Prostate gland (tissue), 2 donors: ENCODE data around the gene HDAC4. TPM values are rescaled to one million over a fixed set of nuclear protein-coding genes. Genes with fewer than 3 reads are reported as not detected.

Experiments
- DNase-seq: peaks from one replicate; pipeline ENCODE4 v3.0.0-alpha.2; 2019; ENCODE audit warnings: low spot score
- H3K27ac ChIP-seq, 2 donors: fragments of 200-600 bp; sonication (generic); 2 replicates each; pipeline ENCODE4 v1.5.1; 2017 to 2019
- H3K27me3 ChIP-seq: fragments of 200-600 bp; sonication (generic); replicated peaks from 2 replicates; pipeline ENCODE4 v1.5.1; 2019; ENCODE audit not compliant: insufficient read depth
- H3K36me3 ChIP-seq, 2 donors: fragments of 200-600 bp; sonication (generic); 1 replicate in 1 of 2; 2 replicates in 1 of 2; pipeline versions ENCODE4 v1.5.1 to v1.8.1; 2017 to 2019
- H3K4me1 ChIP-seq: fragments of 200-600 bp; sonication (generic); replicated peaks from 2 replicates; pipeline ENCODE4 v1.5.1; 2019
- H3K4me3 ChIP-seq, 2 donors: fragments of 200-600 bp; sonication (generic); 2 replicates each; pipeline ENCODE4 v1.5.1; 2017 to 2019
- H3K9me3 ChIP-seq: fragments of 200-600 bp; sonication (generic); 2 replicates; pipeline ENCODE4 v1.5.1; 2017
- POLR2A ChIP-seq: fragments of 450-650 bp; IDR thresholded peaks from one replicate; pipeline ENCODE4 v1.6.1; 2016; ENCODE audit warnings: antibody characterized with exemption, mild to moderate bottlenecking
- POLR2AphosphoS5 ChIP-seq: sonication (generic); formaldehyde crosslinking; IDR thresholded peaks from one replicate; pipeline ENCODE4 v1.6.1; 2017; ENCODE audit warnings: antibody characterized with exemption
- WGBS: methylation state at CpG from one replicate; pipeline ENCODE4 v1.1.5; 2018; 5-methylcytosine and 5-hydroxymethylcytosine counted together
- intact Hi-C: fragments of 100-400 bp; cut with DNase I; formaldehyde crosslinking; loops from one replicate; pipeline ENCODE4 v1.14.2; 2022
- total RNA-seq, 2 donors: library from RNA; depleted of rRNA; stranded (reverse); fragments of >200 nt; gene quantifications; one replicate each; pipeline ENCODE4 v1.1.0, GENCODE V29; 2016
- TF ChIP-seq, protein P1 (sequence below), 4 experiments: fragments of 200-600 bp in 2 of 4; fragments of 450-650 bp in 2 of 4; sonication (generic) in 2 of 4; IDR thresholded peaks; 1 replicate in 3 of 4; 2 replicates in 1 of 4; pipeline ENCODE4 v1.5.1; 2016 to 2019; ENCODE audit warnings: antibody characterized with exemption in 4 of 4, mild to moderate bottlenecking in 2 of 4, moderate library complexity in 2 of 4

Gene HDAC4
- total RNA-seq, 2 donors from 2014 or later: 41.8 to 44.2 TPM

- no peak for TF ChIP-seq POLR2AphosphoS5
- TF ChIP-seq, protein P1, sequence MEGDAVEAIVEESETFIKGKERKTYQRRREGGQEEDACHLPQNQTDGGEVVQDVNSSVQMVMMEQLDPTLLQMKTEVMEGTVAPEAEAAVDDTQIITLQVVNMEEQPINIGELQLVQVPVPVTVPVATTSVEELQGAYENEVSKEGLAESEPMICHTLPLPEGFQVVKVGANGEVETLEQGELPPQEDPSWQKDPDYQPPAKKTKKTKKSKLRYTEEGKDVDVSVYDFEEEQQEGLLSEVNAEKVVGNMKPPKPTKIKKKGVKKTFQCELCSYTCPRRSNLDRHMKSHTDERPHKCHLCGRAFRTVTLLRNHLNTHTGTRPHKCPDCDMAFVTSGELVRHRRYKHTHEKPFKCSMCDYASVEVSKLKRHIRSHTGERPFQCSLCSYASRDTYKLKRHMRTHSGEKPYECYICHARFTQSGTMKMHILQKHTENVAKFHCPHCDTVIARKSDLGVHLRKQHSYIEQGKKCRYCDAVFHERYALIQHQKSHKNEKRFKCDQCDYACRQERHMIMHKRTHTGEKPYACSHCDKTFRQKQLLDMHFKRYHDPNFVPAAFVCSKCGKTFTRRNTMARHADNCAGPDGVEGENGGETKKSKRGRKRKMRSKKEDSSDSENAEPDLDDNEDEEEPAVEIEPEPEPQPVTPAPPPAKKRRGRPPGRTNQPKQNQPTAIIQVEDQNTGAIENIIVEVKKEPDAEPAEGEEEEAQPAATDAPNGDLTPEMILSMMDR (IDR thresholded peaks at IDR 0.05): no peak
- TF ChIP-seq POLR2A: no peak
- no peaks in the 10 kb centered on the region for H3K27me3 ChIP-seq
- no peaks in the 10 kb centered on the region for H3K9me3 ChIP-seq
- H3K4me3 ChIP-seq: no peak overlapping the region
- 59% methylated on average over 28 of the region's 28 CpGs for WGBS
- no peaks in the 10 kb centered on the region for H3K4me1 ChIP-seq
- H3K36me3 ChIP-seq: no peaks in the 10 kb centered on the region
- intact Hi-C loops: no loop called here
- DNase-seq: no peak
- H3K27ac ChIP-seq: no peak overlapping the region
Observed at GRCh38 chr2:239086325-239087020, 314.3 kb downstream of the HDAC4 start.

GRCh38 chr2:239085201-239085992 lies 315.4 kb downstream of the HDAC4 start:
- Histone ChIP-seq H3K27me3 (no peaks in the 10 kb centered on the region), H3K9me3 (no peaks in the 10 kb centered on the region), H3K4me3 (no peak overlapping the region), H3K36me3 (no peaks in the 10 kb centered on the region), H3K27ac (no peak overlapping the region), H3K4me1 (no peaks in the 10 kb centered on the region)
- no peak for DNase-seq
- intact Hi-C loops: no loop called here
- TF ChIP-seq, protein P1 (IDR thresholded peaks at IDR 0.05): no peak
- TF ChIP-seq POLR2A (no peak), POLR2AphosphoS5 (no peak)
- WGBS: 77% methylated on average over 29 of the region's 29 CpGs

GRCh38 chr2:239084007-239084406 lies 316.8 kb downstream of the HDAC4 start:
- TF ChIP-seq, protein P1 (IDR thresholded peaks at IDR 0.05): no peak
- TF ChIP-seq POLR2AphosphoS5 (no peak), POLR2A (no peak)
- H3K9me3 ChIP-seq: no peaks in the 10 kb centered on the region
- H3K4me1 ChIP-seq: no peaks in the 10 kb centered on the region
- H3K36me3 ChIP-seq: no peaks in the 10 kb centered on the region
- H3K27me3 ChIP-seq: no peaks in the 10 kb centered on the region
- 95% methylated on average over 24 of the region's 24 CpGs for WGBS
- no peak for DNase-seq
- no peak overlapping the region for H3K27ac ChIP-seq
- intact Hi-C loops: no loop called here
- no peak overlapping the region for H3K4me3 ChIP-seq

DNA sequence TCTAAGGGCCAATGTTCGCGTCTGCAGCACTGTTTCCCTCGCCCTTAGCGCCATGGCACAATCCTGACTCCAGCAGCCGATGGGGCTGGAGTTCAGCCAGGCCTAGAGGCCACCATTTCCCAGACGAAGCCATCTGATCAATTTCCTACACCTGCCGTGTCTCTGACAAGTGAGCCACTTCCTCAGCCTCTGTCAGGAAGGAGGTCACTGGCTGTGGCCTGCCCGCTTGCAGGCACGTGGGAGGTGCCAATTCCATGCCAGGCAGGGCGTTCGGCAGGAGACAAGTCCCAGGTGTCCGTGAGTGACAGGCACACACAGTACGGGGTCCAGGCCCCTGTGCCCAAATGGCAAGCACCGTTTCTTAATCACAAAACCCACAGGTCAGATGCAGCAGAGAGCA lies 318.4 kb downstream of the HDAC4 start:
- no peak for DNase-seq
- intact Hi-C loops: no loop called here
- TF ChIP-seq POLR2AphosphoS5 (no peak), POLR2A (no peak)
- TF ChIP-seq, protein P1 (IDR thresholded peaks at IDR 0.05): no peak
- Histone ChIP-seq H3K9me3 (no peaks in the 10 kb centered on the region), H3K4me3 (no peak overlapping the region), H3K36me3 (no peaks in the 10 kb centered on the region), H3K27ac (no peak overlapping the region), H3K27me3 (no peaks in the 10 kb centered on the region), H3K4me1 (no peaks in the 10 kb centered on the region)
- 89% methylated on average over 14 of the region's 14 CpGs for WGBS
